HS-5 (cell line): ENCODE data around the gene FFAR2.

Experiments
- DNase-seq: peaks from one replicate; pipeline ENCODE4 v3.0.0-alpha.2; 2012; ENCODE audit warnings: low read depth

FFAR2 gene

DNA sequence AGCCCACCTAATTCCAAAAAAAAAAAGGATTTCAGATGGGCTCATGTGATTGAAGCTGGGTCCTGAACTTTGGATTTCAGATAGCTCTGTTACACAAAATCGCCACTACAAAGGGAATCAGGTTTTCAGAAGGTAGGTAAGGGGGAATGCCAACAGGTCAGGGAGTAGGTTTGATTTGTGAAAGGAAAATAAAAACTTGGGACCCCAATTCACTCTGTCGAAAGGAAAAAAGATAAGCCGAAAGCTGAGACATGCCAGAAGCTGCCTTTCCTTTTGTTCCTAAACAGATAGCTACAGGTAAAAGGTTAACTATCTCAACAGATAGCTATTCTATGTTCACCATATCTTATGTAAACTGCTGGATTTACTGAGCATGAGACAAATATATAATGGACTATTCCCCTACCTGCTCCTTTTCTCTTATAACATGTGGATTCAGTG lies 38.2 kb downstream of the FFAR2 start:
- no peak for DNase-seq

- no peak for DNase-seq
Measured at GRCh38 chr19:35487656-35488182, 39.7 kb downstream of the FFAR2 start.

DNA sequence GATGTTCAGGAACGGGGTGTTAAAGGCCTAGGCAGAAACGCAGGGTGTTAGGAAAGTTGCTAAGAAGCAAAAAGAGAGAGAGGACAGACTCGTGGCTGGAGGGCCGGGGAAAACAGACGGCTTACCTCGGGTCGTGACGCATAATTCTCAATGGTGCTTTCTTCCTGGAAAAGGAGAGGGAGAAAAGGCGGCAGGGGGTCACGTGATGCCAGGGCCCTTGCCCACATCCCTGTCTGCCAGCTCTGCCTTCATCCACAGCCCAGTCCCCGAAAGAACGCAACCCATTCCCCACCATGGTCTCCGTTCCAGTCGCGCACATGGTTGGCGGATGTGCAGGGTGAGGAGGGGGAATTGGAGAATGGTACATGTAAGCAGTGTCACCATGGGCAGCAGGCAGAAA lies 40.6 kb downstream of the FFAR2 start:
- no peak for DNase-seq

- no peak for DNase-seq
Measured at GRCh38 chr19:35490364-35490763, 42.3 kb downstream of the FFAR2 start, which contains the start of gene KRTDAP. KRTDAP (minus strand) TSS chr19:35490464; CDS start chr19:35490442, 22 bp downstream.

DNA sequence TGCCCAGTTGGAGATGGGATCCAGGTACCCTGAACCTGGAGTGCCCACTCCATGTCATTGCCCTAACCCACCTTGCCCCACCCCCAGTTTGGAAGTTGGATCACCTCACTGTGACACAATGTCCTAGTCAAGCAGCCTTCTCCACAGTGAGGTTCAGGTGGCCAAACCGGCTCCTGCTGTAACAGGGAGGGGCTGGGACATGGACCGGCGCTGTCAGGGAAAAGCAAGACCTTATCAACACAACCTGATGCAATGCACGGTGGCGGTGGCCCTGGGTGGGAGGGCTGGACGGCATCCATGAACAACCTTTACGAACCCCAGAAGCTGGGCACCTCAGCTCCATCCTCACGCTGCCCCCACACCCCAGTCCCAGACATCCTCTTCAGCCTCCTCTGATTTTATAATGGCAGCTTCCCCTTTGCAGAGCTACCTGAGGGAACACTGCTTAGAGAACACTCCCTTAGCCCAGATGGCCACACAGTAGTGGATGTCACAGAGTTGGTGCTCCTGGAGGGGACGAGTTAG lies 43.8 kb downstream of the FFAR2 start:
- DNase-seq: no peak

DNA sequence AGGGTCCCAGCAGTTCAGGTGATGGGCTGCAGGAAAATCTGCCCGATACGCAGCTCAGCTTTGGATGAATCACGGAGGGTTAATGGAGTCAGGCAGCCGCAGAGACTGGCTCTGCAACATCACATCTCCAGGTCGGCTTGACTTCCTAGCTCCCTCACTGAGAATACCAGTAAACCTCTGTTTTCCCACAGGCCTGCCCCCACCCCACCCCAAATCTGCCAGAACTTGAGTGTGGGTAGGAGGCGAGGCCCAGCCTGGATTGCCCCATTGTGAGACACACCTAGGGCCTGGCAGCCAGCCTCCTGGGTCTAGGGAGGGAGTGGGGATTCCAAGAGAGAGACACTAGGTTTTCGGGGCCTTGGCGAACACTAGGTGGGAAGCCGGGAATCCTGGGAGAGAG lies 45.9 kb downstream of the FFAR2 start:
- no peak for DNase-seq

DNA sequence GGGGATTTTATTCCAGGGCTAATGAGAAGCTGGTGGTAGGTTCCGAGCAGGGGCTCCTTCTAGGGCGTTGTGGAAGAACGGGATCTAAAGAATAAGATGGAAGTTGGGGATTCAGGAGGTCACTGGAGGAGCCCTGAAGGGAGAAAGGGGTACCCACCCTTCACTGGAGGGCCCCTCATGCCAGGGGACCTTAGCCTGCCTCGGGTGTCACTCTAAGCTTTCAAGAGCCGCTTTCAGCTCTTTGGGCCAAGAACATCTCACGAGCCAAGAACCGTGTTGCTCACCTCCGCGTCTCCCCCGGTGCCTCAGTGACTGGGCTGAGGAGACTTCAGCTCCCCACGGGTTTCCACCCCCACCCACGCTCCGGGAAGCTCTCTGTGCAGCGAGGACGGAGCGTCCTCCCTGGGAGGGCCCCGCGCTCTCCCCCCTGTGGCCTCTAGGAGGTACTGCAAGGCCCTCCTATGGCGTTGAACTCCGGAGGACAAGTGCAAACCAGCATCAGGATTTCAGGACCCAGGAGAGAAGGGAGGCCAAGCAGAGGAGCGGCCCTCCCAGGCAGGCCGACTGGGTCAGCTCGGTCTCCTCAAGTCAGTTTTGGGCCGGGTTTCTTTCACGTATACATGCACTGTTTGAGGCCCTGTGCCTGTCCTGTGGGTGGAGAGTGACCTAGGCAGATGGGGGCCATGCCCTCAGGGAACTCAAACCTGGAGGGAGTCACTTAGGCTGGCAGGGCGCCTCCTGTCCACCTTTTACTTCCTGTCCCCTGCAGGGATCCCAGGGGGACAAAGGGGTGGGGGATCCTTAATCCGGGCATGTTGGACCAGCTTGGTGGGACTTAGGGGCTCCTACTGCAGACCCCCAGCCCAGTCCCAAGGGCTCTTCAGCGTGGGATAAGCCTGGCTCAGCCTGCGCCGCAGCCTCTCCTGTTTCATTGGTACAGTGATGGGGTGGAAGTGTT lies 47.3 kb downstream of the FFAR2 start:
- DNase-seq: no peak

- no peak for DNase-seq
Measured at GRCh38 chr19:35497406-35497805, 49.3 kb downstream of the FFAR2 start.

- DNase-seq: no peak
Measured at GRCh38 chr19:35498220-35498619, 50.2 kb downstream of the FFAR2 start.

GRCh38 chr19:35498984-35499527 lies 51.0 kb downstream of the FFAR2 start:
- no peak for DNase-seq

GRCh38 chr19:35500611-35501010 lies 52.6 kb downstream of the FFAR2 start:
- DNase-seq: no peak
